Lower leg skin (tissue), 4 donors: ENCODE data around the gene IQCH. TPM values are rescaled to one million over a fixed set of nuclear protein-coding genes. Genes with fewer than 3 reads are reported as not detected.

Source experiments
- DNase-seq, 2 donors: peaks; one replicate each; pipeline ENCODE4 v3.0.0-alpha.2; 2019; ENCODE audit warnings: low spot score in 2 of 2
- H3K4me3 ChIP-seq: fragments of 200-600 bp; sonication (generic); 2 replicates; pipeline ENCODE4 v1.5.1; 2017; ENCODE audit warnings: mild to moderate bottlenecking, low read depth; ENCODE audit not compliant: poor library complexity, severe bottlenecking
- CTCF ChIP-seq, 3 donors: fragments of 450-650 bp; IDR thresholded peaks; one replicate each; pipeline ENCODE4 v1.5.1; 2016; ENCODE audit warnings: antibody characterized with exemption in 3 of 3, mild to moderate bottlenecking in 3 of 3, moderate library complexity in 2 of 3
- POLR2A ChIP-seq, 2 donors: fragments of 450-650 bp; IDR thresholded peaks; one replicate each; pipeline ENCODE4 v1.6.1; 2016 to 2017; ENCODE audit warnings: antibody characterized with exemption in 2 of 2, mild to moderate bottlenecking in 1 of 2, moderate library complexity in 1 of 2
- WGBS, 2 donors: methylation state at CpG; one replicate each; pipeline ENCODE4 v1.1.5; 2018; 5-methylcytosine and 5-hydroxymethylcytosine counted together
- intact Hi-C: fragments of 100-400 bp; cut with DNase I; formaldehyde crosslinking; loops from one replicate; pipeline ENCODE4 v1.15.0; 2023; ENCODE audit warnings: low total_unique reads
- total RNA-seq, 4 donors: library from RNA; depleted of rRNA; stranded (reverse); fragments of >200 nt; gene quantifications; one replicate each; pipeline ENCODE4 v1.1.0, GENCODE V29; 2016

The IQCH gene
- total RNA-seq, 4 donors from 2014 or later, result 0.17 to 1.6 (median 0.94) TPM

GRCh38 chr15:67372986-67373675 is 118.5 kb downstream of the IQCH start:
- intact Hi-C loops, result no loop called here
- 73 to 81% methylated on average over 6 of the region's 6 CpGs for WGBS, 2 donors
- TF ChIP-seq POLR2A (IDR thresholded peaks at IDR 0.05) (no peak), CTCF (IDR thresholded peaks at IDR 0.05) (no peak)
- H3K4me3 ChIP-seq, result no peak overlapping the region
- no peak for DNase-seq

- intact Hi-C loops, result no loop called here
- TF ChIP-seq POLR2A (IDR thresholded peaks at IDR 0.05), result no peak
- no peak for TF ChIP-seq CTCF (IDR thresholded peaks at IDR 0.05)
- no peak for DNase-seq
- no peak overlapping the region for H3K4me3 ChIP-seq
Measured at GRCh38 chr15:67373971-67374370, 119.4 kb downstream of the IQCH start.

GRCh38 chr15:67379530-67379929 is 124.9 kb downstream of the IQCH start:
- intact Hi-C loops, result no loop called here
- H3K4me3 ChIP-seq, result no peak overlapping the region
- DNase-seq, result no peak
- TF ChIP-seq CTCF (IDR thresholded peaks at IDR 0.05) (no peak), POLR2A (IDR thresholded peaks at IDR 0.05) (no peak)
- WGBS, 2 donors, result 87 to 89% methylated on average over 3 of the region's 3 CpGs

GRCh38 chr15:67380921-67381320 is 126.3 kb downstream of the IQCH start:
- H3K4me3 ChIP-seq, result no peak overlapping the region
- intact Hi-C loops, result no loop called here
- no peak for TF ChIP-seq POLR2A (IDR thresholded peaks at IDR 0.05)
- TF ChIP-seq CTCF (IDR thresholded peaks at IDR 0.05), result no peak
- no peak for DNase-seq
- WGBS, 2 donors, result 75 to 83% methylated on average over 1 of the region's 1 CpG

GRCh38 chr15:67381416-67382045 is 126.9 kb downstream of the IQCH start:
- no peak for TF ChIP-seq POLR2A (IDR thresholded peaks at IDR 0.05)
- no peak for TF ChIP-seq CTCF (IDR thresholded peaks at IDR 0.05)
- 95 to 96% methylated on average over 8 of the region's 8 CpGs for WGBS, 2 donors
- H3K4me3 ChIP-seq, result no peak overlapping the region
- no peak for DNase-seq
- intact Hi-C loops, result no loop called here
